Neural cell (in vitro differentiated cells): Measurements from ENCODE around the gene LUC7L3.

Experiments used
- CTCF ChIP-seq: fragments of 450-650 bp; IDR thresholded peaks from 2 replicates; pipeline ENCODE4 v1.5.1; 2014; ENCODE audit warnings: antibody characterized with exemption, mild to moderate bottlenecking, moderate library complexity; ENCODE audit not compliant: poor library complexity, severe bottlenecking
- EP300 ChIP-seq: fragments of 450-650 bp; conservative IDR thresholded peaks from 2 replicates; pipeline ENCODE4 v1.6.1; 2014; ENCODE audit warnings: antibody characterized with exemption, mild to moderate bottlenecking, moderate library complexity; ENCODE audit not compliant: poor library complexity, severe bottlenecking
- EZH2 ChIP-seq: fragments of 200-600, 300-800 bp; shearing (Covaris generic), sonication (generic); IDR thresholded peaks from 2 replicates; pipeline ENCODE4 v1.6.1; 2014; ENCODE audit warnings: antibody characterized with exemption, low read length, borderline replicate concordance, mild to moderate bottlenecking; ENCODE audit not compliant: insufficient read depth, poor library complexity, severe bottlenecking
- MXI1 ChIP-seq: fragments of 450-650 bp; conservative IDR thresholded peaks from 2 replicates; pipeline ENCODE4 v1.6.1; 2014; ENCODE audit warnings: antibody characterized with exemption, mild to moderate bottlenecking; ENCODE audit not compliant: poor library complexity, severe bottlenecking
- POLR2AphosphoS5 ChIP-seq: IDR thresholded peaks from 2 replicates; pipeline ENCODE4 v1.6.1; 2012
- TAF1 ChIP-seq: IDR thresholded peaks from 2 replicates; pipeline ENCODE4 v1.6.1; 2012; ENCODE audit warnings: low read depth

GRCh38 chr17:50677851-50678375, 41.5 kb upstream of the LUC7L3 start:
- TF ChIP-seq CTCF (no peak), POLR2AphosphoS5 (no peak), EZH2 (no peak), EP300 (no peak), MXI1 (no peak), TAF1 (no peak)
